Heart left ventricle (tissue), 13 donors: Measurements from ENCODE around the gene WFDC2.

Source experiments
- POLR2A ChIP-seq, 2 donors: fragments of 450-650 bp; IDR thresholded peaks; one replicate each; pipeline ENCODE4 v1.6.1; 2017; ENCODE audit warnings: antibody characterized with exemption in 2 of 2, mild to moderate bottlenecking in 2 of 2, moderate library complexity in 2 of 2
- TF ChIP-seq, protein P1 (sequence below), 12 donors: fragments of 200-600 bp; sonication (generic) in 4 of 12; IDR thresholded peaks; one replicate each; pipeline versions ENCODE4 v1.5.0 to v1.8.0; 2018 to 2022; ENCODE audit warnings: antibody characterized with exemption in 12 of 12, mild to moderate bottlenecking in 5 of 12
- donor health status: ischemic (EF 13 %, LVEDD 7.1; RV severe dilation, severe dysfunction).
- donor health status: DM: no; HTN: yes; CAD: no.
- donor health status: DM: no; HTN: no; CAD: no.
- donor health status: ischemic (EF 25% LVEDD 6.9; RV normal size, moderate dysfunction).
- donor health status: ischemic (EF 25% LVEDD 5.7; RV mildly dilated, moderate dysfunction).
- donor health status: ischemic (EF 35%, LVEDD 5.7; RV mildly dilated, moderate dysfunction).
- donor health status: nonischemic (EF 11% LVEDD 7.7; RV severe dilation, severe dysfunction).
- donor health status: DM: yes; HTN: yes; CAD: no.
- donor health status: PGD.
- donor health status: ischemic (EF 29% LVEDD 5.4; RV normal size, mild dysfunction).
- donor health status: nonischemic (EF 23%, LVEDD 6.1; RV moderate dilation, normal function).

DNA sequence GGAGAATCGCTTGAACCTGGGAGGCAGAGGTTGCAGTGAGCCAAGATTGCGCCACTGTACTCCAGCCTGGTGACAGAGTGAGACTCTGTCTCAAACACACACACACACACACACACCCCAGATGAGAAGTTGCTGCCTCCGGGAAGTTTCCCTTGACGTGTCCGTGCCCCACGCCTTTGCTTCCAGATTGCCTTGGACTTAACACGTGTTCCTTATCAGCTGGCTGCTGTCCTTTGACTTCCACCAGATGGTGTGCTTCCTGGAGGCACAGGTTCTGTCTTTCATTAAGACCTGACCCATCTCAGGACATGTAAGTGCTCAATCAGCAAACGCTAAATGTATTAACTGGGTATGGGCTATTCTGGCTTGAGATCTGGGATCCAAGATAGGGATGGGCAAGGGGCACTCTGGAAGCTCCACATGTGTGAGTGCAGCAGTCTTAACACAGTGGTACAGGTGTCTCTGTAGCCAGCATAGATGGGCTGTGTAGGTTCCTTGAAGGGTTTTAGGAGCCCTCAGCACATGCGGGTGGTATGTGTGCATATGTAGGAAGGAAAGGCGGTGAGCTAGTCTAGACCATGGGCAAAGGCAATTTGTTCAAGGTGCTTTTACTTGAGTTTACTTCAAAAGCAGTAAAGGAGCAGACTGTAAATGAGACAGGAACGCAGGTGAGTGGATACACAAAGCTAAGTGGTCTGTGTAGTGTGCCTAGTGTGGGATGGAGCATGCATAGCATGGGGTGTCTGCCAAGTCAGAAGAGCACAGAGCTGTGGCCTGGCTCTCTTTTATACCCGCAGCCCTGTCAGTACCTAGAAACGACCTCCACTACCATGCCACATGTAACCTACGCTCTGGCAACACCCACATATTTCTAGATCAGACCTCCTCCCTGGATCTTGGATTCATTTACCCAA is 42.1 kb upstream of the WFDC2 start:
- TF ChIP-seq, protein P1, sequence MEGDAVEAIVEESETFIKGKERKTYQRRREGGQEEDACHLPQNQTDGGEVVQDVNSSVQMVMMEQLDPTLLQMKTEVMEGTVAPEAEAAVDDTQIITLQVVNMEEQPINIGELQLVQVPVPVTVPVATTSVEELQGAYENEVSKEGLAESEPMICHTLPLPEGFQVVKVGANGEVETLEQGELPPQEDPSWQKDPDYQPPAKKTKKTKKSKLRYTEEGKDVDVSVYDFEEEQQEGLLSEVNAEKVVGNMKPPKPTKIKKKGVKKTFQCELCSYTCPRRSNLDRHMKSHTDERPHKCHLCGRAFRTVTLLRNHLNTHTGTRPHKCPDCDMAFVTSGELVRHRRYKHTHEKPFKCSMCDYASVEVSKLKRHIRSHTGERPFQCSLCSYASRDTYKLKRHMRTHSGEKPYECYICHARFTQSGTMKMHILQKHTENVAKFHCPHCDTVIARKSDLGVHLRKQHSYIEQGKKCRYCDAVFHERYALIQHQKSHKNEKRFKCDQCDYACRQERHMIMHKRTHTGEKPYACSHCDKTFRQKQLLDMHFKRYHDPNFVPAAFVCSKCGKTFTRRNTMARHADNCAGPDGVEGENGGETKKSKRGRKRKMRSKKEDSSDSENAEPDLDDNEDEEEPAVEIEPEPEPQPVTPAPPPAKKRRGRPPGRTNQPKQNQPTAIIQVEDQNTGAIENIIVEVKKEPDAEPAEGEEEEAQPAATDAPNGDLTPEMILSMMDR (IDR thresholded peaks at IDR 0.05): peak in 1 of 12 donors; percentile 8
- no peak for TF ChIP-seq POLR2A (IDR thresholded peaks at IDR 0.05)
